ENCODE measurements around the gene SPATA2L.

The SPATA2L gene

DNA sequence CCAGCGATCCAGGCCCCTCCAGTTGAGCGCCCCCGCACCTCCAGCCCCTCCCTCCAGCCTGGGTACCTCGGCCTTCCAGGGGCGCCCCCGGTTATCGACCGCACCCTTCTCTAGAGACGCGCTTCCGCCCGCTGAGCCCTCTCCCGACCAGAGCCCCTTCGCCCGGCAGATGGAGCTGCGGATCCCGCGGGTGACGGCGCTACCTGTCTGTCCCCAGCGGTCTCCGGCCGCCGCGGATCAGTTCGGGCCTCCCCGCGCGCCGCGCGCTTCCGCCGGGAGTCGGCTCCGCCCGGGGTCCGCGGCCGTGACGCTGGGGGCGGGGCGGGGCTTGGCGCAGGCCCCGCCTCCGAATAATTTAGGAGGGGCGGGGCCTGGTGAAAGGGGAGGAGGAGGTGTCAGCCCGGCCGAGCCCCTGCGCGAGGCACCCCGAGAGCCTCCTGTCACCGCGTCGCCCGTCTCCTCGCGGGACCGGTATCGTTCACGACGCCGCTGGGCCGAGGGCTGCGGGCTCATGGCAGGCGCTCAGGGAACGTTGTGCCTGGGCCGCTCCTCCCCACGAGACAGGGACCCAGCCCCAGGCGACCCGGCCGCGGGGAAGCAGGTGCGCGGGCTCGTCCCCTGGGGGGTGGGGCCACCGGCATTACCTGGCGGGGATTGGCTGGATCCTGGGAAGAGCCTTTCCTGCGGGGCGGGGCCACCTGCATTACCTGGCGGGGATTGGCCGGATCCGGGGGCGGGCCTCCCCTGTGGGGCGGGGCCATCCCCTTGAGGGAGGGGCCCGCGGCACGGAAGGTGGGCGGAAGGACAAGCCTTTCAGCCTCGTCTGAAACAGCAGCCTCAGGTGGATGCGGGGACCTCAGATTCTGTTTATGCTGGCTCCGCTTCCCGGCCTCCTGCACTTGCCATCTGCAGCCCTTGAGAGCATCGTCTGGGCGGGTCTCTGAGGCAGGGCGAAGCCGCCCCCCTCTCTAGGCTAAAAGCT is at the start of gene SPATA2L:
Gene SPATA2L (minus strand): TSS at position 281 of the 982 bp plus-strand sequence. CDS start 473 bp downstream, outside the sequence.
- DNase-seq (ENCODE audit: low read depth, low spot score), result peak; percentile 96

- no peak for DNase-seq (ENCODE audit: low read depth, low spot score)
Measured at GRCh38 chr16:89749637-89750036, 48.1 kb upstream of the SPATA2L start.

DNA sequence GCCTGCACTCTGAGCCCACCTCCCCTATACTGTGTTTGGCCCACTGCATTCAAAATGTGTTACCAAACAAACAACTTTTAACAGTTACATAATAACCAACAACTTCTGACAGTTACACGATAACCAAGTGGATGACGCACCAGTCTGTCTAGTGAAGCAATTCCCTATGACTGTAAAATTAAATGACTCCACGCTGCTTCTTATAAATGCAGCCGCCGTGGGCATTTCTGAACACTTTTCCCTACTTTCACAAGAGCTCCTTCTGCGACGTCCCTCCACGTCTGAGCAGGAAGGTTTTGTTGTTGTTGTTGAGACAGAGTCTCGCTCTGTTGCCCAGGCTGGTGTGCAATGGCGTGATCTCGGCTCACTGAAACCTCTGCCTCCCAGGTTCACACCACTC is 47.4 kb upstream of the SPATA2L start:
- no peak for DNase-seq (ENCODE audit: low read depth, low spot score)

DNA sequence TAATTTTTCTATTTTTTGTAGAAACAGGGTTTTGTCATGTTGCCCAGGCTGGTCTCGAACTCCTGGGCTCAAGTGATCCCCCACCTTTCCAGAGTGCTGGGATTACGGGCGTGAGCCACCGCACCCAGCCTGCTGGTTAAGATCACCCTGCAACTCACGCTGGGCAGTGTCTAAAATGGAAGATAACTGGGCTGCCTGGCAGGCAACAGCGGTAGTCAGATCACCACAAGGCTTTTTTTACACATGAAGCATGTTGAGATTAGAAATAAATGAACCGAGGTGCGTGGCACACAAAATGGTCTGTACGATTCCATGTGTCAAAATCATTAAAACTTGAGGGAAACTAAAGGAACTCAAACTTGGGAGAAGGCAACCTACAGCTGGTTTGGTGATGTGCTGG is 46.6 kb upstream of the SPATA2L start:
- DNase-seq (ENCODE audit: low read depth, low spot score), result no peak

DNA sequence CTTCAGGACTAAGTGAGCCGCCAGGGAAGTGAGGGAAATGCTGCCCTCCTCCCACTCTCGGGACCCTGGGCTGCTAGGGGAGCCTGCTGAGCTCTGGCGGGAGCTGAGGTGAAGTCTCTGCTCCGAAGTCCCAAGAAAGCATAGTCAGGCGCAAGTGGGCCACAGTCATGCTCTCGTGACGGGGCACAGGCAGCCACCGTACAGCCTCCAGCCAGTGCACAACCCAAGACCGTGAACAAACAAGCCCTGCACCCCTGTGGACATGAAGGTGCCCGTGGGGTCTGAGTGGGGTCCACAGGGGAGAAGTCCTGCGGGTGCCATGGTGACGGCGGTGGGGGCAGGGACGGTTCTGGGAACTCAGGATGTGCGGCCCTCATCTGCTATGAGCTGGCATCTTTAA is 44.5 kb upstream of the SPATA2L start:
- no peak for DNase-seq (ENCODE audit: low read depth, low spot score)

DNA sequence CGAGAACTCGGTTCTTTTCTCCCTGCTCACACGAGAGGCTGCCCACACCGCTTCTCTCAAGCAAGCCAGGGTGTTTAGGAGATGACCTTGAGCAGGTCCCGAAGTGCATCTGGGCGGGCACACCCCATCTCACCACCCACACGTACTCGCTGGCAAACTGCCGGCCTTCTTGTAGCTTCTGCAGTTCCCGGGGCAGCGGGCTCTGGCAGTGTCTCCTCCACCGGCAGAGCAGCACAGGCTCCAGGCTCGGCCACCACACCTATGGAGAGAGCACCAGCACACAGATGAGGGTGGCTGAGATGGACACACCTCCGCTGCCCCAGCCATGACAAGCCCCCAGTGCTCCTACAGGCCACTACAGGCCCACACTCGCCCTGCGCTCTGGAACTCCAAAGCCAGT is 43.3 kb upstream of the SPATA2L start:
- DNase-seq (ENCODE audit: low read depth, low spot score), result no peak

- DNase-seq (ENCODE audit: low read depth, low spot score), result peak; percentile 19
Measured at GRCh38 chr16:89742948-89743347, 41.4 kb upstream of the SPATA2L start.

GRCh38 chr16:89741342-89742014 is 40.0 kb upstream of the SPATA2L start:
- no peak for DNase-seq (ENCODE audit: low read depth, low spot score)

- no peak for DNase-seq (ENCODE audit: low read depth, low spot score)
Measured at GRCh38 chr16:89739383-89739782, 37.9 kb upstream of the SPATA2L start.

- DNase-seq (ENCODE audit: low read depth, low spot score), result no peak
Measured at GRCh38 chr16:89738538-89739317, 37.2 kb upstream of the SPATA2L start.

- DNase-seq (ENCODE audit: low read depth, low spot score), result no peak
Measured at GRCh38 chr16:89738072-89738377, 36.5 kb upstream of the SPATA2L start.

- DNase-seq (ENCODE audit: low read depth, low spot score), result no peak
Measured at GRCh38 chr16:89737341-89738071, 36.0 kb upstream of the SPATA2L start.

DNA sequence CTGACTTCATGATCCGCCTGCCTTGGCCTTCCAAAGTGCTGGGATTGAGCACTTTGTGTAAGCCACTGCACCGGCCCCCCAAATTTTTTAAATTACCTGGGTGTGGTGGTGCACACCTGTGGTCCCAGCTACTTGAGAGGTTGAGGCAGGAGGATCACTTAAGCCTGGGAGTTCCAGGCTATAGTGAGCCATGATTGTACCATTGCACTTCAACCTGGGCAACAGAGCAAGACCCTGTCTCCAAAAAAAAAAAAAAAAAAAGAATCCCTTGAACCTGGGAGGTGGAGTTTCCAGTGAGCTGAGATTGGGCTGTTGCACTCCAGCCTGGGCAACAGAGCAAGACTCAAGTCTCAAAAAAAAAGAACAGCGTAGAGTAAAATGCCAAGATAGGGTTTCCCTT is 35.0 kb upstream of the SPATA2L start:
- no peak for DNase-seq (ENCODE audit: low read depth, low spot score)

GRCh38 chr16:89733792-89734191 is 32.3 kb upstream of the SPATA2L start:
- no peak for DNase-seq (ENCODE audit: low read depth, low spot score)

GRCh38 chr16:89733322-89733721 is 31.8 kb upstream of the SPATA2L start:
- DNase-seq (ENCODE audit: low read depth, low spot score), result no peak

DNA sequence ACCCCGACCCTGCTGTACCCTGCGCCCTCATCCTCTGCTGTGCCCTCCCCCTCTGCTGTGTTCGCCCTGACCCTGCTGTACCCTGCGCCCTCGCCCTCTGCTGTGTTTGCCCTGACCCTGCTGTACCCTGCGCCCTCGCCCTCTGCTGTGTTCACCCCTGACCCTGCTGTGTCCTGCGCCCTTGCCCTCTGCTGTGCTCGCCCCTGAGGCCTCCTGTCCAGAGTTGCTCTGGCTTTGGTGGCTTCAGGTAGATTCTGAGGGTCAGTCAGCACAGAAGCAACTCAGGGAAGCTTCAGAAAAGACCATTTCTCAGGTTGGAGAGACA is 31.4 kb upstream of the SPATA2L start:
- DNase-seq (ENCODE audit: low read depth, low spot score), result no peak

DNA sequence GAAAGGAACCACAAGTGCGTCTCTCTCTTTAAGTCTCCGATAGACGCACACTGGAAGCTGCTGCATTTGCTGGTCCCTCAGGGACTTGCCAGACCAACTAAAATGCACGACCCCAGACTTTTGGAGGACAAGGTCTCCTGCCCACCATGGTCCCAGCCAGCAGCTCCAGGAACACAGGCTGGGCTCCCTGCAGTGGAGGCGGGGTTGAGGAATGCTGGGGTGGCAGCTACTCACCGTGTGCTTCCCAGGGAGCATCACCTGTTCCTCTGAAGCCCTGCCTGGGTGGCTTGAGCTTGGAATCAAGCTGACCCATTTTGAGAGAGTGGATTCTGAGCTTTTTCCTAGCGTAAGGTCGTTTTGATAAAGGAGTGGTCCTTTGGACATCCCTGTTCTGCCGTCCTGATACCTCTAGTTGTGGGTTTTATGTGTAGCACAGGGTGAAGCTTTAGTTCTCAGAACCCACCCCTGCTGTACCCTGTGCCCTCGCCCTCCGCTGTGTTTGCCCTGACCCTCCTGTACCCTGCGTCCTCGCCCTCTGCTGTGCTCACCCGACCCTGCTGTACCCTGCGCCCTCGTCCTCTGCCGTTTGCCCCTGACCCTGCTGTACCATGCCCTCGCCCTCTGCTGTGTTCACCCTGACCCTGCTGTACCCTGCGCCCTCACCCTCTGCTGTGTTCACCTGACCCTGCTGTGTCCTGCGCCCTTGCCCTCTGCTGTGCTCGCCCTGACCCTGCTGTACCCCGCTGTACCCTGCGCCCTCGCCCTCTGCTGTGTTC is 30.8 kb upstream of the SPATA2L start:
- no peak for DNase-seq (ENCODE audit: low read depth, low spot score)

DNA sequence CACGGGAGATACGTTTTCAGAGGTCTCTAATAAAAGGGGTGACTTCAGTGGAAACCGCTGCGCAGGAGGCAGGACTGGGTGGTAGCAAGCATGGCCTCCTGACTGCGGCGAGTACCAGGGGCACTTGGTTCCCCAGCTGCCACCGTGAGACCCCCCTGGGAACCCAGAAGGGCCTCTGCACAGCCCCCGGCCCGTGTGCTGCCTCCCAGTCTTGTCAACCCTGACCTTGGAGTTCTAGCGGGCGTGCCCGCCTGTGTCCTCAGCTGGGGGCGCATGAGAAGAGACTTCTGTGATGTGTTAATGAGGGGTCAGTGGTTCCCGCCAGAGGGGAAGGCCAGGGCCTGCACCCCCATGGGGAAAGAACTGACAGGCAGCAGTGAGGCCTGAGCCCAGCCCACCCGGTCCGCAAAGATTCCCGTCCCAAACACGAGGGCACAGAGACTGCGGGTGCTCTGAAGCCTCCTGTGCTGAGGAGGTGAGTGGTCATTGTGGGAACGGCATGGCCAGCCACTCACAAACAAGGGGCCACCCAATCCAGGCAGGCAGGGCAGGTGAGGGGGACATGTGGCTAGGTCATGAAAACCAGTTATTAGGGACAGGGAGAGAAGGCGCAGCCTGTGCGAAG is 29.2 kb upstream of the SPATA2L start:
- DNase-seq (ENCODE audit: low read depth, low spot score), result no peak

- DNase-seq (ENCODE audit: low read depth, low spot score), result peak; percentile 41
Measured at GRCh38 chr16:89729863-89730593, 28.5 kb upstream of the SPATA2L start.

DNA sequence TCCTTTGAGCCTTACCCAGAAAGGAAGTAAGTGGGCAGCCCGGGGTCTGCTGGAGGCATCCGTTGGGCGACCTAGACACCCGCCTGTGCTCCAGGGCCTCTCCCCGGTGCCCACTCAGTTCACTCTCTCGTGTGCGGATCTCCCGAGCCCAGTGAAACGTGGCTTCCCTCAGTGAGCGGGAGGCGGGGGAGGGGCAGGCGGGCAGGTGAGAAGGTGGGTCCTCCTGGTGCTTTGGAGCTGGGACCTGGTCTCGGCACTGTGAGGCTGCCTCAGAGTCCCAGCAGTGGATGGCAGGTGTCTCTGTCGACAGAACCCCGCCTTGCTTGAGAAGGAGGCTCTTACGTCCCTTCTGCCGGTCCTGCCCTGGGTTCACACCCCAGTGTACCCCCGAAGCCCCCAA is 27.8 kb upstream of the SPATA2L start:
- DNase-seq (ENCODE audit: low read depth, low spot score), result no peak
